ENCODE results near the gene UEVLD.

The UEVLD gene

DNA sequence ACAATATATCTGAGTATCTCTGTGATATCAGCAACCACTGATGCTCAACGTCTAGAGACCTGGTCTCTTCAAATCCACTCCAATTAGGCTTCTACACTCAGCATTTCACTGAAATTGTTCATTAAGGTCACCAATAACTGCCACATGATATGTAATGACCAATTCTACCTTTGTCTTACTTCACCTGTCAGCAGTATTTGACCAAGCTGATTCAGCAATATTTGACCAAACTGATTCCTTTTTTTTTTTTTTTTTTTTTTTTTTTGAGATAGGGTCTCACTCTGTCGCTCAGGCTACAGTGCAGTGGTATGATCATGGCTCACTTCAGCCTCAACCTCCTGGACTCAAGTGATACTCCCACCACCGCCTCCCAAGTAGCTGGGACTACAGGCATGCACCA lies 67.4 kb downstream of the UEVLD start:
- H3K4me1 ChIP-seq (ENCODE audit: control insufficient read depth in 1 of 2, insufficient read depth in 2 of 2, low read length in 2 of 2): peaks cover 12 to 21% of the 10 kb centered on the region in 2 donors
- H3K27me3 ChIP-seq (ENCODE audit: control insufficient read depth in 1 of 2, insufficient read depth in 2 of 2, low read length in 2 of 2): no peaks in the 10 kb centered on the region
- no peak overlapping the region for H3K27ac ChIP-seq (ENCODE audit: low read depth, low read length)
- H3K9me3 ChIP-seq (ENCODE audit: control insufficient read depth in 1 of 2, low read length in 2 of 2): no peaks in the 10 kb centered on the region
- H3K4me3 ChIP-seq (ENCODE audit: low read depth in 1 of 2, low read length in 2 of 2): no peak overlapping the region
- H3K9ac ChIP-seq (ENCODE audit: low read depth in 1 of 2, low read length in 2 of 2): no peak overlapping the region
- peaks cover 0 to 20% of the 10 kb centered on the region in 2 donors for H3K36me3 ChIP-seq (ENCODE audit: control insufficient read depth in 1 of 2, insufficient read depth in 2 of 2, low read length in 2 of 2)

DNA sequence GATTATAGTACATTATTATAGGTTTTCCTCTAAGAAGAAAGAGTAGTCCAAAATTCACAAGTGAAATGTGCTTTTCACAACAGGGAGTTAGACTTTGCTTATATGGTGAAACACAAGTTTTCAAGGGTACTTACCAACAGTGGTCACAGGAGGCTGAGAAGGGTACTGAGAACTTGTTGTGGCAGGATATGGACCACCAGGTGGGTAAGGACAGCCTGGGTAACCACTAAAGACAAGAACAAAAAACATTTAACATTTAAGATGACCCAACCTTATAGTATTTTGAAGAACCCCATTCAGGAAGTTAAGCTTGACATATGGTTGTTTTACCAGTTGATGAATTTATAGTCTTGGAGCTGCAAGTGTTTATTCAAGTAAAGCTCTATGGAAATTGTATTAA lies 86.2 kb downstream of the UEVLD start:
- H3K27ac ChIP-seq (ENCODE audit: low read depth, low read length): no peak overlapping the region
- H3K4me1 ChIP-seq (ENCODE audit: control insufficient read depth in 1 of 2, insufficient read depth in 2 of 2, low read length in 2 of 2): no peaks in the 10 kb centered on the region
- peaks cover 28 to 50% of the 10 kb centered on the region in 2 donors for H3K36me3 ChIP-seq (ENCODE audit: control insufficient read depth in 1 of 2, insufficient read depth in 2 of 2, low read length in 2 of 2)
- no peaks in the 10 kb centered on the region for H3K9me3 ChIP-seq (ENCODE audit: control insufficient read depth in 1 of 2, low read length in 2 of 2)
- no peaks in the 10 kb centered on the region for H3K27me3 ChIP-seq (ENCODE audit: control insufficient read depth in 1 of 2, insufficient read depth in 2 of 2, low read length in 2 of 2)
- H3K4me3 ChIP-seq (ENCODE audit: low read depth in 1 of 2, low read length in 2 of 2): no peak overlapping the region
- no peak overlapping the region for H3K9ac ChIP-seq (ENCODE audit: low read depth in 1 of 2, low read length in 2 of 2)

DNA sequence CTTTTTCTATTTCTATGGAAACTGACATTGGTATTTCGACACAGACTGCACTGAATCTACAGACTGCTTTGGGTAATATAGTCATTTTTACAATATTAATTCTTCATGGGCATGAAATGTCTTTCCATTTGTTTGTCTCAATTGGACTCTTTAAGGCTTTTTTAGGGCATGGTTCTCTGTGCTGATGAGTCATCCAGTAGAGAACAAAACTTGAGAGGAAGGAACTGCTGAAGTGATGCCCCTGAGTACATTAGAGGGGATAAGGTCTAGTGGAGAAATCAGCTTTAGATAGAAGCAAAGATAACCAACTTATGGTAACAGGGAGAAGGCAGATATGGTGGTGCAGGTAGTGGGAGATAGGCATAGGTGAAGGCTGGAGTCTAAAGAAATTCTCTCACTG lies 86.9 kb downstream of the UEVLD start:
- no peak overlapping the region for H3K9ac ChIP-seq (ENCODE audit: low read depth in 1 of 2, low read length in 2 of 2)
- H3K4me3 ChIP-seq (ENCODE audit: low read depth in 1 of 2, low read length in 2 of 2): no peak overlapping the region
- H3K27me3 ChIP-seq (ENCODE audit: control insufficient read depth in 1 of 2, insufficient read depth in 2 of 2, low read length in 2 of 2): no peaks in the 10 kb centered on the region
- peaks cover 28 to 49% of the 10 kb centered on the region in 2 donors for H3K36me3 ChIP-seq (ENCODE audit: control insufficient read depth in 1 of 2, insufficient read depth in 2 of 2, low read length in 2 of 2)
- no peaks in the 10 kb centered on the region for H3K4me1 ChIP-seq (ENCODE audit: control insufficient read depth in 1 of 2, insufficient read depth in 2 of 2, low read length in 2 of 2)
- no peaks in the 10 kb centered on the region for H3K9me3 ChIP-seq (ENCODE audit: control insufficient read depth in 1 of 2, low read length in 2 of 2)
- H3K27ac ChIP-seq (ENCODE audit: low read depth, low read length): no peak overlapping the region

DNA sequence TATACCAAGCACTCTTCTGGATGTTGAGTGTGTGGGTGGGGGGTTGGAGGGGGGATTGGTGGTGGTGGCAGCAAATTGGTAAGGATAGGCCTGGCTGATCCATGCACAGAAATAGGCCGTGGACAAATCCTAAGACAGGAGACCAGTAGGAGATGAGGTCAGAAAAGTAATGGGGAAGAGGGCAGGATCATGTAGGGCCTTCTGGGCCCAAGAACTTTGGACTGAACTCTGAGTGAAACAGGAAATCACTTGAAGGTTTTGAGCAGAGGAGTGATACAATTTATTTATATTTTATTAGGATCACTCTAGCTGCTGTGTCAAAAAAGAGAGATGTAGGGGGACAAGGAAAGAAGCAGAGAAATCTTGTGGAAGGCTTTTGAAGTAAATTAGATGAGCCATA lies 90.5 kb downstream of the UEVLD start:
- Histone ChIP-seq H3K4me3 (ENCODE audit: low read depth in 1 of 2, low read length in 2 of 2) (no peak overlapping the region), H3K27me3 (ENCODE audit: control insufficient read depth in 1 of 2, insufficient read depth in 2 of 2, low read length in 2 of 2) (no peaks in the 10 kb centered on the region), H3K27ac (ENCODE audit: low read depth, low read length) (no peak overlapping the region), H3K9me3 (ENCODE audit: control insufficient read depth in 1 of 2, low read length in 2 of 2) (no peaks in the 10 kb centered on the region), H3K4me1 (ENCODE audit: control insufficient read depth in 1 of 2, insufficient read depth in 2 of 2, low read length in 2 of 2) (peaks cover 2 to 9% of the 10 kb centered on the region in 2 donors), H3K9ac (ENCODE audit: low read depth in 1 of 2, low read length in 2 of 2) (no peak overlapping the region), H3K36me3 (ENCODE audit: control insufficient read depth in 1 of 2, insufficient read depth in 2 of 2, low read length in 2 of 2) (peaks cover 17 to 42% of the 10 kb centered on the region in 2 donors)

GRCh38 chr11:18495703-18496102 lies 92.8 kb downstream of the UEVLD start:
- H3K9me3 ChIP-seq (ENCODE audit: control insufficient read depth in 1 of 2, low read length in 2 of 2): no peaks in the 10 kb centered on the region
- H3K27me3 ChIP-seq (ENCODE audit: control insufficient read depth in 1 of 2, insufficient read depth in 2 of 2, low read length in 2 of 2): no peaks in the 10 kb centered on the region
- no peak overlapping the region for H3K4me3 ChIP-seq (ENCODE audit: low read depth in 1 of 2, low read length in 2 of 2)
- peaks cover 16 to 26% of the 10 kb centered on the region in 2 donors for H3K4me1 ChIP-seq (ENCODE audit: control insufficient read depth in 1 of 2, insufficient read depth in 2 of 2, low read length in 2 of 2)
- H3K27ac ChIP-seq (ENCODE audit: low read depth, low read length): no peak overlapping the region
- no peak overlapping the region for H3K9ac ChIP-seq (ENCODE audit: low read depth in 1 of 2, low read length in 2 of 2)
- peaks cover 0 to 24% of the 10 kb centered on the region in 2 donors for H3K36me3 ChIP-seq (ENCODE audit: control insufficient read depth in 1 of 2, insufficient read depth in 2 of 2, low read length in 2 of 2)

- Histone ChIP-seq H3K27ac (ENCODE audit: low read depth, low read length) (no peak overlapping the region), H3K4me1 (ENCODE audit: control insufficient read depth in 1 of 2, insufficient read depth in 2 of 2, low read length in 2 of 2) (peaks cover 20 to 31% of the 10 kb centered on the region in 2 donors), H3K4me3 (ENCODE audit: low read depth in 1 of 2, low read length in 2 of 2) (no peak overlapping the region), H3K9ac (ENCODE audit: low read depth in 1 of 2, low read length in 2 of 2) (no peak overlapping the region), H3K27me3 (ENCODE audit: control insufficient read depth in 1 of 2, insufficient read depth in 2 of 2, low read length in 2 of 2) (no peaks in the 10 kb centered on the region), H3K36me3 (ENCODE audit: control insufficient read depth in 1 of 2, insufficient read depth in 2 of 2, low read length in 2 of 2) (peaks cover 0 to 29% of the 10 kb centered on the region in 2 donors), H3K9me3 (ENCODE audit: control insufficient read depth in 1 of 2, low read length in 2 of 2) (no peaks in the 10 kb centered on the region)
These were observed 93.3 kb downstream of the UEVLD start for GRCh38 chr11:18495271-18495670.

GRCh38 chr11:18493310-18493709 lies 95.2 kb downstream of the UEVLD start:
- peaks cover 23 to 31% of the 10 kb centered on the region in 2 donors for H3K4me1 ChIP-seq (ENCODE audit: control insufficient read depth in 1 of 2, insufficient read depth in 2 of 2, low read length in 2 of 2)
- H3K9me3 ChIP-seq (ENCODE audit: control insufficient read depth in 1 of 2, low read length in 2 of 2): no peaks in the 10 kb centered on the region
- no peaks in the 10 kb centered on the region for H3K27me3 ChIP-seq (ENCODE audit: control insufficient read depth in 1 of 2, insufficient read depth in 2 of 2, low read length in 2 of 2)
- H3K4me3 ChIP-seq (ENCODE audit: low read depth in 1 of 2, low read length in 2 of 2): no peak overlapping the region
- H3K27ac ChIP-seq (ENCODE audit: low read depth, low read length): no peak overlapping the region
- H3K9ac ChIP-seq (ENCODE audit: low read depth in 1 of 2, low read length in 2 of 2): no peak overlapping the region
- H3K36me3 ChIP-seq (ENCODE audit: control insufficient read depth in 1 of 2, insufficient read depth in 2 of 2, low read length in 2 of 2): peaks cover 3 to 18% of the 10 kb centered on the region in 2 donors

- H3K4me3 ChIP-seq (ENCODE audit: low read depth in 1 of 2, low read length in 2 of 2): no peak overlapping the region
- H3K36me3 ChIP-seq (ENCODE audit: control insufficient read depth in 1 of 2, insufficient read depth in 2 of 2, low read length in 2 of 2): peaks cover 3 to 18% of the 10 kb centered on the region in 2 donors
- no peaks in the 10 kb centered on the region for H3K27me3 ChIP-seq (ENCODE audit: control insufficient read depth in 1 of 2, insufficient read depth in 2 of 2, low read length in 2 of 2)
- no peak overlapping the region for H3K27ac ChIP-seq (ENCODE audit: low read depth, low read length)
- H3K9ac ChIP-seq (ENCODE audit: low read depth in 1 of 2, low read length in 2 of 2): no peak overlapping the region
- H3K4me1 ChIP-seq (ENCODE audit: control insufficient read depth in 1 of 2, insufficient read depth in 2 of 2, low read length in 2 of 2): peaks cover 23 to 31% of the 10 kb centered on the region in 2 donors
- no peaks in the 10 kb centered on the region for H3K9me3 ChIP-seq (ENCODE audit: control insufficient read depth in 1 of 2, low read length in 2 of 2)
These were observed 95.6 kb downstream of the UEVLD start for GRCh38 chr11:18492888-18493287.

GRCh38 chr11:18491924-18492323 lies 96.6 kb downstream of the UEVLD start:
- Histone ChIP-seq H3K36me3 (ENCODE audit: control insufficient read depth in 1 of 2, insufficient read depth in 2 of 2, low read length in 2 of 2) (peaks cover 3 to 18% of the 10 kb centered on the region in 2 donors), H3K27ac (ENCODE audit: low read depth, low read length) (no peak overlapping the region), H3K4me1 (ENCODE audit: control insufficient read depth in 1 of 2, insufficient read depth in 2 of 2, low read length in 2 of 2) (peaks cover 23 to 31% of the 10 kb centered on the region in 2 donors), H3K9ac (ENCODE audit: low read depth in 1 of 2, low read length in 2 of 2) (no peak overlapping the region), H3K4me3 (ENCODE audit: low read depth in 1 of 2, low read length in 2 of 2) (no peak overlapping the region), H3K9me3 (ENCODE audit: control insufficient read depth in 1 of 2, low read length in 2 of 2) (no peaks in the 10 kb centered on the region), H3K27me3 (ENCODE audit: control insufficient read depth in 1 of 2, insufficient read depth in 2 of 2, low read length in 2 of 2) (no peaks in the 10 kb centered on the region)

- H3K4me3 ChIP-seq (ENCODE audit: low read depth in 1 of 2, low read length in 2 of 2): peak overlapping the region; percentile 40 to 61
- H3K9ac ChIP-seq (ENCODE audit: low read depth in 1 of 2, low read length in 2 of 2): no peak overlapping the region
These were observed 97.6 kb downstream of the UEVLD start for GRCh38 chr11:18490736-18491485.

More at GRCh38 chr11:18490736-18491485, 97.6 kb downstream of the UEVLD start:
- Histone ChIP-seq H3K27me3 (ENCODE audit: control insufficient read depth in 1 of 2, insufficient read depth in 2 of 2, low read length in 2 of 2) (no peaks in the 10 kb centered on the region), H3K4me1 (ENCODE audit: control insufficient read depth in 1 of 2, insufficient read depth in 2 of 2, low read length in 2 of 2) (peaks cover 23 to 31% of the 10 kb centered on the region in 2 donors), H3K36me3 (ENCODE audit: control insufficient read depth in 1 of 2, insufficient read depth in 2 of 2, low read length in 2 of 2) (peaks cover 3 to 19% of the 10 kb centered on the region in 2 donors), H3K27ac (ENCODE audit: low read depth, low read length) (no peak overlapping the region), H3K9me3 (ENCODE audit: control insufficient read depth in 1 of 2, low read length in 2 of 2) (no peaks in the 10 kb centered on the region)

All from duodenal mucosa (tissue), 2 donors.